ENCODE data around the gene COL23A1. TPM values are rescaled to one million over a fixed set of nuclear protein-coding genes. Genes with fewer than 3 reads are reported as not detected.

Gene COL23A1
- total RNA-seq, 1 experiment from 2014 or later: 15.0 TPM

DNA sequence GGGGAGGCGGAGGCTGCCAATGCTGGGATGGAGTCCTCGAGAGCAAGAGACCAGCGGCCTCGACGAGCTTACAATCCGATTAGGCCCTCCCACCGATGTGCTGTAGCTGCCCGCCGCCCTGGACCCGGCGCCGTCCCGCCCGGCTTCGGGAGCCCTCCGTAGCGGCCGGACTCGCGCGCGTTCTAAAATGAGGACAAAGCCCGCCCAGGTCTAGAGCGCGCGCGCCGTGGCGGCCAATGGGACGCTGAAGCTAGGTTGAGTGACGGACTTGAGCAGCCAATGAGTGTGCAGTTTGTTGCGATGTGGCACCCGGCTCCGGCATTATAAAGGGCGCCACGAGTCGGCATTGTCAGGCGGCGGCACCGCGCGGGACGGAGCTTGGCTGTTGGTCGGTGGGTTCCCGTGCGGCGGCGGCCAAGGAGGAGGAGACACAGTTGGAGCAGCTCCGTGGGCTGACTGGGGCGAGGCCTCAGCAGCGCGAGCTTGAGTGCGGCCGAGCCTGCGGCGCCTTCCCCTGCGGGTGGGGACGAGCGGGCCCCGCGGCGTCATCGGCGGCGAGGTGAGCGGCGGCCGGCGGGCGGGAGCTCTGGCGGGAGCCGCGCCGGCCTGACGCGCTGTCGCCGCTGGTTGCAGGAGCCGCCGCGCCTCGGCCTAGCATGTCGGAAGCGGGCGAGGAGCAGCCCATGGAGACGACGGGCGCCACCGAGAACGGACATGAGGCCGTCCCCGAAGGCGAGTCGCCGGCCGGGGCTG, 385.8 kb downstream of the COL23A1 start, which contains the start of gene HNRNPAB (continued):
- peak; percentile 75; the same call in 1 of the 2 replicates for TF ChIP-seq RELA (CRISPR knock-in tag; IDR thresholded peaks at IDR 0.05; ENCODE audit: borderline replicate concordance)
- TF ChIP-seq ELF4 (CRISPR knock-in tag; IDR thresholded peaks at IDR 0.05; ENCODE audit: low read depth): peak; percentile 13; the same call in 1 of the 2 replicates
- TF ChIP-seq ZBTB21 (CRISPR knock-in tag; IDR thresholded peaks at IDR 0.05; ENCODE audit: borderline replicate concordance): 0 out of 2 replicates have a peak, but pooled peaks have one; percentile 7
- no peak for TF ChIP-seq GRHL2 (CRISPR knock-in tag; IDR thresholded peaks at IDR 0.05; ENCODE audit: insufficient replicate concordance, severe bottlenecking)
- peak; percentile 69; the same call in 1 of the 2 replicates for TF ChIP-seq TEAD4 (CRISPR knock-in tag; IDR thresholded peaks at IDR 0.05)
- TF ChIP-seq PREB (CRISPR knock-in tag; IDR thresholded peaks at IDR 0.05; ENCODE audit: borderline replicate concordance): peak; percentile 45; the same call in 1 of the 2 replicates
- TF ChIP-seq E2F1 (CRISPR knock-in tag; IDR thresholded peaks at IDR 0.05): no peak; the same call in 1 of the 2 replicates
- peak; percentile 96 for TF ChIP-seq E2F5 (CRISPR knock-in tag; IDR thresholded peaks at IDR 0.05)
- TF ChIP-seq JUN (CRISPR knock-in tag; IDR thresholded peaks at IDR 0.05): peak; percentile 90; the same call in 1 of the 2 replicates
- TF ChIP-seq ZNF232 (CRISPR knock-in tag; IDR thresholded peaks at IDR 0.05): peak; percentile 92; the same call in 1 of the 2 replicates
- peak; percentile 96 for TF ChIP-seq SMAD3 (CRISPR knock-in tag; IDR thresholded peaks at IDR 0.05; ENCODE audit: borderline replicate concordance)
- TF ChIP-seq MXD4 (CRISPR knock-in tag; IDR thresholded peaks at IDR 0.05; ENCODE audit: borderline replicate concordance): no peak
- peak; percentile 94 for TF ChIP-seq ARID4B (CRISPR knock-in tag; IDR thresholded peaks at IDR 0.05; ENCODE audit: borderline replicate concordance)
- TF ChIP-seq, protein P1, sequence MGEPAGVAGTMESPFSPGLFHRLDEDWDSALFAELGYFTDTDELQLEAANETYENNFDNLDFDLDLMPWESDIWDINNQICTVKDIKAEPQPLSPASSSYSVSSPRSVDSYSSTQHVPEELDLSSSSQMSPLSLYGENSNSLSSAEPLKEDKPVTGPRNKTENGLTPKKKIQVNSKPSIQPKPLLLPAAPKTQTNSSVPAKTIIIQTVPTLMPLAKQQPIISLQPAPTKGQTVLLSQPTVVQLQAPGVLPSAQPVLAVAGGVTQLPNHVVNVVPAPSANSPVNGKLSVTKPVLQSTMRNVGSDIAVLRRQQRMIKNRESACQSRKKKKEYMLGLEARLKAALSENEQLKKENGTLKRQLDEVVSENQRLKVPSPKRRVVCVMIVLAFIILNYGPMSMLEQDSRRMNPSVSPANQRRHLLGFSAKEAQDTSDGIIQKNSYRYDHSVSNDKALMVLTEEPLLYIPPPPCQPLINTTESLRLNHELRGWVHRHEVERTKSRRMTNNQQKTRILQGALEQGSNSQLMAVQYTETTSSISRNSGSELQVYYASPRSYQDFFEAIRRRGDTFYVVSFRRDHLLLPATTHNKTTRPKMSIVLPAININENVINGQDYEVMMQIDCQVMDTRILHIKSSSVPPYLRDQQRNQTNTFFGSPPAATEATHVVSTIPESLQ (CRISPR knock-in tag; IDR thresholded peaks at IDR 0.05): peak; percentile 11; the same call in 1 of the 2 replicates
- TF ChIP-seq ZNF532 (CRISPR knock-in tag; IDR thresholded peaks at IDR 0.05; ENCODE audit: borderline replicate concordance): peak; percentile 81; the same call in 1 of the 2 replicates
- peak; percentile 89 for TF ChIP-seq FOXK1 (CRISPR knock-in tag; IDR thresholded peaks at IDR 0.05)
- TF ChIP-seq ZNF416 (CRISPR knock-in tag; IDR thresholded peaks at IDR 0.05): peak; percentile 92
- TF ChIP-seq KAT7 (CRISPR knock-in tag; IDR thresholded peaks at IDR 0.05; ENCODE audit: borderline replicate concordance): peak; percentile 96
- TF ChIP-seq MAX (CRISPR knock-in tag; IDR thresholded peaks at IDR 0.05): peak; percentile 95
- TF ChIP-seq HMGXB4 (CRISPR knock-in tag; IDR thresholded peaks at IDR 0.05): peak; percentile 87
- peak; percentile 99 for TF ChIP-seq NFYB (CRISPR knock-in tag; conservative IDR thresholded peaks at IDR 0.05; ENCODE audit: low read depth)
